Erythroblast (primary cell): ENCODE data around the gene OXA1L.

Source experiments
- GATA1 ChIP-seq: IDR thresholded peaks from 2 replicates; pipeline ENCODE4 v1.6.1; 2011; ENCODE audit warnings: low read depth, mild to moderate bottlenecking, control low read depth, low read length, moderate library complexity
- POLR2A ChIP-seq: IDR thresholded peaks from 2 replicates; pipeline ENCODE4 v1.6.1; 2011; ENCODE audit warnings: mild to moderate bottlenecking, low read length

- TF ChIP-seq POLR2A (no peak), GATA1 (no peak)
Measured at GRCh38 chr14:22767323-22767589, 768 bp downstream of the OXA1L start.
